GM19239 (cell line): ENCODE data around the gene E2F4.

Source experiments
- DNase-seq: peaks from one replicate; pipeline ENCODE4 v3.0.0; 2011; ENCODE audit warnings: low spot score; ENCODE audit not compliant: insufficient read length
- FAIRE-seq: peaks from 2 replicates; lab custom pipeline; 2011; peaks lifted over from hg19 to GRCh38; lab: Jason Lieb, UNC

Gene E2F4, protein sequence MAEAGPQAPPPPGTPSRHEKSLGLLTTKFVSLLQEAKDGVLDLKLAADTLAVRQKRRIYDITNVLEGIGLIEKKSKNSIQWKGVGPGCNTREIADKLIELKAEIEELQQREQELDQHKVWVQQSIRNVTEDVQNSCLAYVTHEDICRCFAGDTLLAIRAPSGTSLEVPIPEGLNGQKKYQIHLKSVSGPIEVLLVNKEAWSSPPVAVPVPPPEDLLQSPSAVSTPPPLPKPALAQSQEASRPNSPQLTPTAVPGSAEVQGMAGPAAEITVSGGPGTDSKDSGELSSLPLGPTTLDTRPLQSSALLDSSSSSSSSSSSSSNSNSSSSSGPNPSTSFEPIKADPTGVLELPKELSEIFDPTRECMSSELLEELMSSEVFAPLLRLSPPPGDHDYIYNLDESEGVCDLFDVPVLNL

GRCh38 chr16:67191995-67192681 lies at the start of gene E2F4:
Gene E2F4, plus strand, starts transcription at chr16:67192155. Its CDS starts 73 bp downstream, at chr16:67192228.
- FAIRE-seq (peak; percentile 99), DNase-seq (peak; percentile 99)

GRCh38 chr16:67142342-67142741 lies 49.6 kb upstream of the E2F4 start:
- DNase-seq, result no peak
- no peak for FAIRE-seq

GRCh38 chr16:67144943-67145342 lies 47.0 kb upstream of the E2F4 start:
- FAIRE-seq (no peak), DNase-seq (no peak)

GRCh38 chr16:67145746-67146145 lies 46.2 kb upstream of the E2F4 start:
- FAIRE-seq, result no peak
- no peak for DNase-seq

DNA sequence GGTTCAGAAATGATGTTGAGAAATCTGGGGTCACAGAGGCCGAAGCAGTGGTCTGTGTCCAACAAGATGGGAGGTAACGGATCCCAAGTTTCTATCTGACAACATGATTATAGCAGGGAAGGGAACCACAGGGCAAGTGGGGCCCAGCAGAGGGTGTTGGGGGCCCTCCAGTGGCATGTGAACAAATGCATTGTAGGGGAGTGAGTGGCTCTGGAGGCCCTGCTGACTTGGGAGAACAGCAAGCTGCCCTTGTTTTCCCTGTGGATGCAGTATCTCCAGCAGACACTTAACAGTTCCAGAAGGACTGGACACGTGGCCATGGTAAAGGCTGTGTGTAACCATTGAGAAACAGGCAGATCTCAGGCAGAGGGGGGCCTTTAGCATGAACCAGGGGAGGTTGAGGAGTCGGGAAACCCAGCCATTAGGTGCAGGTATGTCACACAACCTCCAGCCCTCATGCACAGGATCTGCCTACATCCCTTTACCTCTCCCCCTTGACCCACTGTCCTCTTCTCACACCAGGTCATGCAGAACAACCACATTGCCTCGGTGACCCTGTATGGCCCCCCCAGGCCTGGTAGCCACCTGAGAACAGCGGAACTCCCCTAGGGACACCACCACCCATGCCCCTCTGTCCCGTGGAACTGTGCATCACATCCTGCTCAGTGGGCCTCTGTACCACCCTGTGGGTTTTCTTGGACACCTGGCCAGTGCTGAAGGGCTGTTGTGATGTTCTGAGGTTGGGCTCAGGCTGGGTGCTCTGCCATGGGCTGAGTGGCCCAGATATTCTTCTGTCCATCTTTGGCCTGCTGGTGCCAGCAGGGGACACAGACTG lies 45.2 kb upstream of the E2F4 start:
- no peak for DNase-seq
- no peak for FAIRE-seq

DNA sequence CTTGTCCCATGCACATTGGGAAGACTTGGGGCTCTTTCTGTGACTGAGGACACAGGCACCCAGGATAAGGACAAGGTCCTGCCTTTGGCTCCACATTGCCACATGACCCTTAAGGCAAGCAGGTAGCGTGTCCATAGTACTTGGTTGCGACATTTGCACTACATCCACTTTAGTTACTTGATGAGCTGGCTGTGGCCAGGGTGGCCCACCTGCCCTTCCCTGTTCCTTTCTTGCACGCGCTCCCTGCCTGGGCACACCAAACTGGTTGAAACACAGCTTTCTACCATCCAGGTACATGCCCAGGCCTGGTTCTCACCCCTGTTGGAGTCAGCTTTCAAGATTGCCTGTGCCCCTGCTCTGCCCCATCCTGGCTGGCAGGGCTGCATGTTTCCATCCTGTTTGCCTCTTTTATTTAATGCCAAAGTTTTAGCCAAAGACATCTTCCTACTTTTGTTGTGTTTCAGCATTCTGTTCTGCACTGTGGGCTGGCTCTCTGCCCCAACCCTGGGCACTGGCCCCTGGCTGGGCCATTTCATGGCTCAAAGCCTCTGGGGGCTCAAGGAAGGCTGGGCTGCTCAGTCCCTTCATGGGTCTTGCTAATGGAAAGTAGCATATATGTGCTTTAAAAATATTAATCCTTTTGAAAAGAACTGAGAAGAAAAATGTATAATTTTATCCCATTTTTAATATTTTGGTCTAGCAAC lies 44.4 kb upstream of the E2F4 start:
- FAIRE-seq (no peak), DNase-seq (no peak)

DNA sequence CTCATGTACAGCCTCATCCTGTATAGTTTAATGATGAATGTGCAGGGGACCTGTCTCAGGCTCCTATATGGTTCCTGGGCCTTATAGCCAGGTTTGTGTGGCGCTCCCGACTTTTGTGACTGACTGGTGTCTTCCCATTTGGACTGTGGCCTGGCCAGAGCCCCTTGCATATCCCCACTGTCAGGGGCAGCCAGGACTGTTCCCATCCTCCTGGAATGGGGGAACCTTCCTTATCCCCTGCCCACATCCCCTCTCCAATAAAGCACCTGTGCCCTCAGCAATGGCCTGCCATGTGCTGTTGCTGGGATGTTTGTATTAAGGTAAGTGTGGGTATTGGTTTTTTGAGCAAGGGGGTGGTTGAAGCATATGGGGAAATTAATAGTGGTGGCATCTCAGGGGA lies 43.7 kb upstream of the E2F4 start:
- no peak for FAIRE-seq
- DNase-seq, result no peak

DNA sequence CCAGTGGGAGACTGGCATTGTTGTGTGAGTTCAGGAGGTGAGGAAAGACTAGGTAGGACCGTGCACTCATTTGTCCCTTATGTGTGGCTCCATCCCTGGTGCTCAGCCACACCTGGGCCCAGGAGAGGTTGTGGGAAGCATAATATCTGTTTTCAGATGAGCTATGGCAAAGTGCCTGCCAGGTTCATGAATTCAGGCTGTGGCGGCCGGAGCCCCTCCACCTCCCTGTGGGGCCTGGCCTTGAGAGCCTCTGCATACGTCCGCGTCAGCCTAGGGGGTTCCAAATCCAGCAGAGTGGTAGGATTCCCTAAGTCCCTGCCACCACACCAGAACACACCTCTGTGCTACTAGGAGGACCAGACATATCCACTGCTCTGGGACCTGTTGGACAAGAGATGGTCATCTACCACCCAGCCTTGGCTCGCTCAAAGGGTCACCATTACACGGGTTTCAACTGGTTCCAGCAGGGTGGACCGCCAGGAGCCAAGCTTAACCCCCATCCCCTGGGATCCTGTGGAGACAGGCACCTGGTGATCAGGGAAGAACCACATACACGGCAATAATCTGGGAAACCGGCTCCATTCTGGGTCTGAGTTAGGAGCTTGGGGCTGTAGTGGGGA lies 43.2 kb upstream of the E2F4 start:
- DNase-seq (no peak), FAIRE-seq (no peak)

GRCh38 chr16:67149276-67150046 lies 42.5 kb upstream of the E2F4 start:
- DNase-seq (no peak), FAIRE-seq (no peak)

- DNase-seq, result peak; percentile 72
- FAIRE-seq, result no peak
Measured at GRCh38 chr16:67150047-67150832, 41.7 kb upstream of the E2F4 start.

DNA sequence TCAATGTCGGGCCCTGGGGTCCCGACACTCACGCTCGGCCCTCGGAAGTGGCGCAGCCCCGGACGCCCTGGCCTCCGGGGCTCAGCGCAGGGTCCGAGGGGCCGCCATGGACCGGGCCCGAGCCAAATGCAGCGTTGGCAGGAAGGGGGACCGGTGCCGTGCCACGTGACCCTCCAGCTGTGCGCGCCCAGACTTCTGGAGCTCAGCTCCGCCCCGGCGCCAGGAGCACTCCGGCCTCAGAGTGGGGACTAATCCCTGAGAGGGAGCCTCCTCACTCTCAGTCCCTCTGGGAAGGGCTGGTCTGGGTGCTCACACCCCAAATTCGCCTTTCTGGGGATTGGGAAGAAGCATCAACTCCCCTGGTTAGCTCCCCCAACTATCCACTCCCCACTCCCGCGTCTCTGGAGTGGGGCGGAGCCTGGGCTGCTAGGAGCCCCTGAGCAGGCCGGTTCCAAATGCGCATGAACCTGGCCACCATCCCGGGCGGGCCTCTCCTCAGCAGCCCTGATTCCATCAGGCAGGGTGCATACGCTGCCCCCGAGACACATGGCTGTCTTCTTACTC lies 41.0 kb upstream of the E2F4 start, which contains the start of gene B3GNT9:
TSS of gene B3GNT9 (minus strand) at position 166 of the 564 bp plus-strand sequence. CDS start 513 bp downstream, outside the sequence.
- FAIRE-seq (no peak), DNase-seq (peak; percentile 78)

DNA sequence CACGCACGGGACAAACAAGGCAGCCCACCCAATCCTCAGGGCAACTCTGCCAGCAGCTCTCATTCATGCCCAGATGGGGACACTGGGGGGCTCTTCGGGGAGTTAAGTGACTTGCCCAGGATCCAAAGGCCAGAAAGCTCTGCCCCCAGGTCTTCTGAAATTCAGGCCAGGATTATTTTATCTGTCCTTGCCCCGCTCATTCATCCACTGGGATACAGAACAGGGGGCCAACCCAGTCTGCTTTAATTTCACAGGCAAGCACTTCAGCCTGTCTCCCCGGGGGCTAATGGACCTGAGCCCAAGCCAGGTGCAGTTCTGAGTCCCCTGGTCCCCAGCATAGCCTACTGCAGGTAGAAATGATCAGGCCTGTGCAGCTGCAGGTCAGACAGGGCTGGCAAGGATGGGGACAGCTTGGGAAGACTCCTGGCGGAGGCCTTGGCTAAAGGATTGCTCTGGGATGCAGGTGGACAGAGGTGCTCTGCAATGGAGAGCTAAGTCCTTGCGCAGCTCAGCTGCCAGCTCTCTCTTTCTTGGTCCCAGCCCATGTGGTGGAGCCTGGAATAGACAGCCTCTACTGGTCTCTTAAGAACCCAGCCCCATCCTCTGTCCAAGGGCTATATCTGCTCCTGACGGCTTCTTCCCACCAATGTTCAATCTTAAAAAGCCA lies 40.4 kb upstream of the E2F4 start:
- FAIRE-seq (no peak), DNase-seq (no peak)

- FAIRE-seq (no peak), DNase-seq (no peak)
Measured at GRCh38 chr16:67154578-67155294, 37.2 kb upstream of the E2F4 start.

DNA sequence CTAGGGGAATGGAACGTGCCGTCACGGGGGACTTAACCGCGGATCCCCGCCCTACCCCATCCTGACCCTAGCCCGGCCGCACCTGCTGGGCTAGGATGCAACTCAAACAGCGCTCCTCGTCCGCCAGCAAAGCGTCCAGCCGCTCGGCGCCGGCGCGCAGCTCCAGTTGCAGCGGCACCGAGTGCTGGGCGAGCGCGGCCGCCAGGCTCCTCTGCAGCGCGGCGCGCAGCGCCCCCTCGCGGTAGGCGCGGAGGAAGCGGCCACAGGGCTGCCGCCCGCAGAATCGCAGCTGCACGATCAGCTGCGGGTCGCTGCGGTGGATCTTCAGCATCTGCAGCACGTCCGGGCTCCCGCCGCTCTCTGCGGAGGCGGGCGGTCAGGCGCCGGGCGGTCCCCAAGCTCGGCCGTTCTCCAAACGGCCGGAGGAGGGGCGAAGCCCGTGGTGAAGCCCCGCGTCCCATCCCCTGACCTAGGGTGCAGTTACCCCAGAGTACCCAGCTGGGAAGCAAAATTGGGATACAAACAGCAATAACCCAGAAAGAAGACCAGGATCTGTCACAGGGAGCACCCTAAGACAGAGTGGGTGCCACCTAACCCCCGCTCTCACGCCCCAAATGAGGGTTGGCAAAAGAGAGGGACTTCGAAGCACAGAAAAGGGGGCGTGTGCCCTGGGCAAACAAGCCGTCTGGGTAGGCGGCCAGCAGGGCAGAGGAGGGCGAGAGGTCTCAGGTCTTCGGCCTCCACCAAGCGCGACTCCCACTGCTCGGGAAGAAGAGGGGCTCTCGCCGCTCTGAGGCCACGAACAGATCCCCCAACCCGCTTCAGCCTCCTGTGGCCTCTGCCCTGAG lies 36.4 kb upstream of the E2F4 start:
- peak; percentile 21 for FAIRE-seq
- peak; percentile 89 for DNase-seq

DNA sequence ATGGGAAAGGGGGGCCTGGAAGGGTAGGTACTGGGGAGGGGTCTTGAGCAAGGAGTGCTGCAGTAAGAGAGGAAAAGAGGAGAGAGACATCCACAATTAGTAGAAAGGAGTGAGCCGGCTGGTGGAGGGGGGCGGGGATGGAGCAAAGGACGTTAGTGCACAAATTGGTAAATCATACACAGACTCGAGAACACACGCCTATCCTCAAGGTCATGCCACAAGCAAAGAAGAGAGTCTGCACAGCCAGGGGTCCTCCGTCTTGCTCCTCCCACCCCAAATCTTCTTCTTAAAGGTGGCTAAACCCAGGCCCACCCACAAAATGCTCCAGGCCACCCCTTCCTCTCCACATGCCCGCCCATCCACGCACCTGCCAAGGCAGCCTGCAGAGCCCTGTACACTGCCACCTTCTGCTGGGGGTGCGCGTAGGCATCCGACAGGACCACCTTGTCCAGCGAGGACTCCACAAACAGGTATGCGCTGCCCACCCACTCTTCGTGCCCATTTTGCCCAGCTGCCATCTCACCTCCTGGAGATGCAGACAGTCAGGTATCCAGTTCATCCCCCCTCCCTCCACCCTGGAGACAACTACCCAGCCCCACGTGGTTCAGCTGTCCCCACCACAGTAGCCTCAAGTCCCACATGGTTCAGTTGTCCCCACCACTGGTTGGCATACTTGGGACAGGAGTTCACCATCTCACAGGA lies 35.7 kb upstream of the E2F4 start:
- FAIRE-seq, result no peak
- DNase-seq, result no peak
